Peyer's patch (tissue), 4 donors: ENCODE measurements around the gene PEMT. TPM values are rescaled to one million over a fixed set of nuclear protein-coding genes. Genes with fewer than 3 reads are reported as not detected.

ENCODE experiments used
- DNase-seq, 3 donors: peaks; one replicate each; pipeline ENCODE4 v3.0.0-alpha.2; 2017 to 2019
- H3K27ac ChIP-seq, 4 donors: fragments of 200-600 bp; sonication (generic); one replicate each; pipeline ENCODE4 v1.5.1; 2016 to 2019
- H3K27me3 ChIP-seq, 2 donors: fragments of 200-600 bp; sonication (generic); one replicate each; pipeline ENCODE4 v1.5.1; 2019
- H3K36me3 ChIP-seq, 3 donors: fragments of 200-600 bp; sonication (generic); one replicate each; pipeline ENCODE4 v1.5.1; 2016 to 2019
- H3K4me1 ChIP-seq, 4 donors: fragments of 200-600 bp; sonication (generic); one replicate each; pipeline ENCODE4 v1.5.1; 2016 to 2019
- H3K4me3 ChIP-seq, 4 donors: fragments of 200-600 bp; sonication (generic); 1 replicate in 3 of 4; 2 replicates in 1 of 4; pipeline ENCODE4 v1.5.1; 2016 to 2019; ENCODE audit warnings: mild to moderate bottlenecking in 1 of 4
- H3K9me3 ChIP-seq, 4 donors: fragments of 200-600 bp; sonication (generic); one replicate each; pipeline ENCODE4 v1.5.1; 2016 to 2019; ENCODE audit warnings: mild to moderate bottlenecking in 1 of 4
- CTCF ChIP-seq, 6 experiments: fragments of 450-650 bp in 4 of 6; fragments of 200-600 bp in 2 of 6; sonication (generic) in 1 of 6; IDR thresholded peaks; one replicate each; pipeline ENCODE4 v1.5.1; 2017 to 2019; ENCODE audit warnings: antibody characterized with exemption in 6 of 6, mild to moderate bottlenecking in 3 of 6, moderate library complexity in 1 of 6
- POLR2A ChIP-seq, 2 donors: fragments of 450-650 bp; IDR thresholded peaks; one replicate each; pipeline ENCODE4 v1.5.1; 2017; ENCODE audit warnings: antibody characterized with exemption in 2 of 2, mild to moderate bottlenecking in 2 of 2, moderate library complexity in 2 of 2
- total RNA-seq, 4 donors: library from RNA; depleted of rRNA; stranded (reverse); fragments of >200 nt; gene quantifications; one replicate each; pipeline ENCODE4 v1.1.0, GENCODE V29; 2016

PEMT gene
- total RNA-seq, 4 donors from 2014 or later = 9.9 to 25.0 (median 17.8) TPM

GRCh38 chr17:17476865-17477467, 114.5 kb downstream of the PEMT start, which contains the start of gene MED9:
Gene MED9, plus strand, starts transcription at chr17:17477000. Its CDS starts 42 bp downstream, at chr17:17477042.
- TF ChIP-seq CTCF (IDR thresholded peaks at IDR 0.05) (peak in 1 of 6 experiments; percentile 12), POLR2A (IDR thresholded peaks at IDR 0.05) (peak; percentile 80 to 82)
- Histone ChIP-seq H3K4me3 (peak within 1 kb of the TSS; percentile 64 to 86 (median 82)), H3K27ac (peak within 1 kb of the TSS; percentile 81 to 91 (median 85)), H3K4me1 (peaks cover 0 to 28% (median 7%) of the 10 kb centered on the region in 4 donors), H3K27me3 (no peaks in the 10 kb centered on the region), H3K9me3 (no peaks in the 10 kb centered on the region), H3K36me3 (no peaks in the 10 kb centered on the region)
- DNase-seq = peak; percentile 91 to 96 (median 96)

DNA sequence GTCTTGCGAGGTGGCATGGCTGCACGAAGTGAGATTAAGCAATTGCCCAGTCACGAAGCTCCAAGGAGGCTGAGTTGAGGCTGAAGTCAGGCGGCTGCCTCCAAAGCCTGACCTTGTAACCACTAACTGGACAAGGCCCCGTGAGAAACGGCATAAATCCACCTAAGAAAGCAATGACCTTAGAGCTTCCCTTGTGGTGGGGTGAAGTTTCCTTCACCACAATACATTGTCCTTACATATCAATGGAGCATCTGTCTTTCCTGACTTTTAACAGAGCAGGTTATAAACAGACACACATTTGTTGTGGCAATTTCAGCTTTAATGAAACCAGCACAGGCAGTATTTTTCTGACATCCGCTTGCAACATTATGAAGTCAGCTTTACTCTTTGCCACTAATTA, 117.2 kb downstream of the PEMT start:
- Histone ChIP-seq H3K27ac (no peak overlapping the region), H3K9me3 (no peaks in the 10 kb centered on the region), H3K4me3 (no peak overlapping the region), H3K4me1 (peaks cover 0 to 19% (median 7%) of the 10 kb centered on the region in 4 donors), H3K36me3 (no peaks in the 10 kb centered on the region), H3K27me3 (no peaks in the 10 kb centered on the region)
- no peak for TF ChIP-seq CTCF (IDR thresholded peaks at IDR 0.05)
- no peak for TF ChIP-seq POLR2A (IDR thresholded peaks at IDR 0.05)
- no peak for DNase-seq

GRCh38 chr17:17472333-17472920, 119.1 kb downstream of the PEMT start:
- Histone ChIP-seq H3K4me3 (no peak overlapping the region), H3K9me3 (no peaks in the 10 kb centered on the region), H3K27me3 (no peaks in the 10 kb centered on the region), H3K4me1 (peaks cover 0 to 8% (median 2%) of the 10 kb centered on the region in 4 donors), H3K27ac (no peak overlapping the region), H3K36me3 (no peaks in the 10 kb centered on the region)
- TF ChIP-seq CTCF (IDR thresholded peaks at IDR 0.05) (no peak), POLR2A (IDR thresholded peaks at IDR 0.05) (no peak)
- no peak for DNase-seq

DNA sequence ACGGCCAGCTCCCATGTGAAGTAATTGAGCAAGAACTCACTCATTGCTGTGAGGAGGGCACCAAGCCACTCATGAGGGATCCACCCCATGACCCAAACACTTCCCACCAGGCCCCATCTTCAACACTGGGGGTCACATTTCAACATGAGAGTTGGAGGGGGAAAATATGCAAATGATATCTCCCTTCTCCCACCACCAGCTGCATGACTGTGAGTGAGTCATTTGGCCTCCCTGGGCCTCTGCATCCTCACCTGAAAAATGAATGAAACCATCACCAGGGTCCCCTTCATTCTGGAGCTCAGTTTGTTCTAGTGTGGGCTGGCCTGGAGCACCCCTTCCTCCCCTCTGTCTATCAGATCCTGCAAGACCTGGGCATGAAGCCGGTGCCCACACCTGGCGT, 121.5 kb downstream of the PEMT start:
- no peaks in the 10 kb centered on the region for H3K27me3 ChIP-seq
- no peaks in the 10 kb centered on the region for H3K9me3 ChIP-seq
- H3K4me3 ChIP-seq = no peak overlapping the region
- no peaks in the 10 kb centered on the region for H3K36me3 ChIP-seq
- no peak for TF ChIP-seq POLR2A (IDR thresholded peaks at IDR 0.05)
- TF ChIP-seq CTCF (IDR thresholded peaks at IDR 0.05) = no peak
- DNase-seq = no peak
- H3K4me1 ChIP-seq = peaks cover 0 to 7% (median 0%) of the 10 kb centered on the region in 4 donors
- no peak overlapping the region for H3K27ac ChIP-seq

GRCh38 chr17:17469358-17469757, 122.2 kb downstream of the PEMT start:
- Histone ChIP-seq H3K27ac (no peak overlapping the region), H3K9me3 (no peaks in the 10 kb centered on the region), H3K27me3 (no peaks in the 10 kb centered on the region)

More at GRCh38 chr17:17469358-17469757, 122.2 kb downstream of the PEMT start:
- Histone ChIP-seq H3K4me1 (peaks cover 0 to 7% (median 0%) of the 10 kb centered on the region in 4 donors), H3K4me3 (no peak overlapping the region), H3K36me3 (no peaks in the 10 kb centered on the region)
- no peak for DNase-seq
- TF ChIP-seq CTCF (IDR thresholded peaks at IDR 0.05) (no peak), POLR2A (IDR thresholded peaks at IDR 0.05) (no peak)
